ENCODE measurements around the gene PPIB.

PPIB gene

DNA sequence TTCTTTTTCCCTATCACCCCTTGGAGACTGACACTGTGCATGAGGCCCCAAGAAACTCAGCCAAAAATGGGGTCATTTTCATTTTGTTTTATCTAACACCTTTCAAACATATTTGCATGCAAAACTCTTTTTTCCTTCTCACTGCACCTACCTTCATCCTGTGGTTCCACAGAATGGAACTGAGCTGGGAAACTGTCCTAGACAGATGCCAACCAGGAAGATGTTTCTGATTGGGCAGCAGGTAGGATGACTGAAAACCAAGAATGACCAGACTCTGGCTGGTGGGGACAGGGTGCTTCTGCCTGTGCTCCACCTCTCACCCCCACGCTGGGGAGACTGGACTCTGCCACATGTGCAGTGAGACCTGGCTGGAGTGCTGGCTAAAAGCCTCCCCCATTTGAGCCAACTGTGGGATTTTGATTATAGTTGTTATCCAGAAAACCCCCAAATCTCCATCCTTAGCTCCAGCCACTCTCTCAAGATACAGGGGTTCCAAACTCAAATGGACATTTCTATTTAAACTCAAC lies 5.2 kb downstream of the PPIB start:
- DNase-seq = no peak

DNA sequence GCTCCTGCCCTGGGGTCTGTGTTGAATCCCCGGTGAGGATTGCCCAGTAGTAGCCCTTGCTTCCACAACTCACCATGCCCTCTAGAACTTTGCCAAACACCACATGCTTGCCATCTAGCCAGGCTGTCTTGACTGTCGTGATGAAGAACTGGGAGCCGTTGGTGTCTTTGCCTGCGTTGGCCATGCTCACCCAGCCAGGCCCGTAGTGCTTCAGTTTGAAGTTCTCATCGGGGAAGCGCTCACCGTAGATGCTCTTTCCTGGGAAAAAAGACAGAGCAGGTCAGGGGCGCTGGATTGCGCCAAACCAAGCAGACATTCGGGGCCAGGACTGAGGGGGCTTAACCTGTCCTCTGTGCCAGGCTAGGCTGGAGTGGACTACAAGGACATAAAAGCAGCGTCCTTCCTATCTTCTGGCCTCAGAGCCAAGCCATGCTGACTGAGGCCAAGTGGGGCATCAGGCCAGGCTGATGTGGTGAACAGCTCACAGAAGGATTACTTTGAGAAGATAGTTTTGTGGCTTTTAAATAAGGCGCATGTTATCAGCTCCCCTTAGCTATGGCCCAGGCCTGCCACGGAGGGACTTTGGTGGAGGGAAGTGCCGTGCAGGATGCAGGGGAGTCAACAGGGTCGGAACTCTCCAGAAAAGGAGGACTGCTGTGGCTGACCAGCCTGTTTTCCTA lies 6.0 kb downstream of the PPIB start:
- DNase-seq = no peak

DNA sequence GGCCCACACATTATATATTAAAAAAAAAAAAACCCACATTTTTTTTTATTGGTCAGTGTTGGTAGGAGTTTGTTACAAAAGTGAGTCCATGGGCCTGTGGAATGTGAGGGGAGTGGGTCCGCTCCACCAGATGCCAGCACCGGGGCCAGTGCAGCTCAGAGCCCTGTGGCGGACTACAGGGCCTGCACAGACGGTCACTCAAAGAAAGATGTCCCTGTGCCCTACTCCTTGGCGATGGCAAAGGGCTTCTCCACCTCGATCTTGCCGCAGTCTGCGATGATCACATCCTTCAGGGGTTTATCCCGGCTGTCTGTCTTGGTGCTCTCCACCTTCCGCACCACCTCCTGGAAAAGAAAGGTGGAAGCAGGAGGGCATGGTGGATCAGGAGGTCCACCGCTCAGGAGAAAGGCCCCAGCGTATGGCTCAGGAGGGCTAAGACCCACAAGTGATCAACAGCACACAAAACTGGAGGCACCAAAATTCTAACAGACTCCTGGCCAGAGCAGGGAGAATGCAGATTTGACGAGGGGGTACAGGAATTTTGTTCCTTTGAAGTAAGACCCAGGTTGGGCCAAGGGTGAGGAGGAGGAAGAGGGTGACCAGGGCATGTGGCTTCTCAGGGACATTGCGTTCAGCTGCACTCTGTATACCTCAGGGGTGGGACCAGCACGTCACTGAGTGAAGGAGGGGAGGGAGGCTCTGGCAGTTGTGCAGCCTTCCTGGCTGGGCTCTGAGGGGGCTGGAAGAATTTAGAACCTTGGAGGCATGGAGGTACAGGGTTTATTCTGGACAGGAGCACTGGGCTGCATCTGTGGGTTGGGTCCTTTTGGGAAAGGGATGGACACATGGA lies 6.8 kb downstream of the PPIB start:
- DNase-seq = no peak

DNA sequence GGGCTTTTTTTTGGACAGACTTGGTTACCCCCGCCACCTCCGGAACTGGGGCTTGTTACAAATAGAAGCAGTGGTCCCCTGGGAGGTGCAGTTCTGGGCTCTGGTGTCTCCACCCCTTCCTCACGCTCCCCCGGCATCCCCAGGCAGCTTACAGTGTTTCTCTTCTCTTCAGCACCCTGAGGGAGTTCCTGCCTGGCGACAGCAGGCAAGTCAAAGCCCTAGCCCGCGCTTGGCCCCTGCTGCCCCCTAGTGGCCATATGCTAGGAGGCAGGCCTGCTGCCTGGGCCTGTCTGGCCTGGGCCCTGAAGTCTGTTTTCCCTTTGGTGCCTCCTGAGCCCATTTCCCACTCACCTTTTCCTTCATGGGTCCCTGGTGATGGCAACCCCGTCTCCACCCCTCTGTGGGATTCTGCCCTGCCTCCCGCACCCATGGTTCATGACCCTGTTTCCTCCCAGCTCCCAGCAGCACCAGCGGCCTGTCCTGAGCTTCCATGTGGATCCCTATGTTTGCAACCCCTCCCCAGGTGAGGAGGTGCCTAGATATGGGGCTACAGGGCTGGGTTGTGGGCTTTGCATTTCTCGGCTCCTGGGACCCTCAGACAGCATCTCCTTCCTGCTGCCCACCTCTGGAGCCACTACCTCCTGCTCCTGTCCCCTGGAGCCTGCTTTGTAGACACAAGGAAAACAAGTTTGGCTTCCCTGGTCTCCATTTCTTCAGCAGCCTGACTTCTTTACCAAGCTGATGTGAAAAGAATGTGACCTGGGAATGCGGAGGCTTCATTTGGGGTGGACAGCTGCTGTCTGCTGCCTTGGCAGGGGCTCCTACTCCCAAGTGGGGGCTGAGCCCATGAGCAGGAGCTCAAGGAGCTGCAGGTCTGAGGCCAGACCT lies 9.1 kb downstream of the PPIB start:
- DNase-seq = peak; percentile 82

DNA sequence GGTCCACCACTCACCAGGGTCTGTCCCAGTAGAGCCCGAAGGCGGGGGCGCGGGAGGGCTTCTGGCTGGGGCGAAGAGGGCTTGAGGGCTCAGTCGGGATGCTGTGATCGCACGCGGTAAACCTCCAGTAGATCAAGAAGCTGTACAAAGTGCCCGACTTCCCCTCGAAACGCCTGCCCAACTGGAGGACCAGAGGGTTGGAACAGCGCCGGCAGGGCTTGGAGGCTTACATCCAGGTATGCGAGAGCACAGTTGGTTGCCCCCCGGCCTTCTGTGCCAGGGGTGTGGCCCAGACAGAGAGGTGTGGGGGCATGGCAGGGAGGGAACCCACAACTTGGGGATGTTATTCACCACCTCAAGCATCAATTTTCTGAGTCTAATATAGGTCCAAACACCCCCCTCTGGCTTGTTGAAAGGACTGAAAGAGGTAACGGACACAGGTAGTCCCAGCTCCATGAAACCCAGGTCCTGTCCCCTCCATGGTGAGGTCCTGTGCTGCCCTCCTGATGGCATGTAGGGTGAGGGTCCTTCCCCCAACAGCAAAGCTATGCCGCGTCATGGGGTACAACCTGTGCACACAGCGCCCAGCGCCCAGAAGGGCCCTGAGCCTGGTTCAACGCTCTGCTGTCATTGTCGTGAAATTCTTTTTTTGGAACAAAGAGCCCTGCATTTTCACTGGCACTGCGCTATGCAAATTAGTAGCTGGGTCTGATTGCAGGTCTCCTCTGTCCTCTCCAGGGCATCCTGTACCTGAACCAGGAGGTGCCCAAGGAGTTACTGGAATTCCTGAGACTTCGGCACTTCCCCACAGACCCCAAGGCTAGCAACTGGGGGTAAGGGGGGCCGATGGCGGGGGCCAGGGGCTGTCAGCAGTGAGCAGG lies 10.1 kb downstream of the PPIB start:
- DNase-seq = peak; percentile 1

DNA sequence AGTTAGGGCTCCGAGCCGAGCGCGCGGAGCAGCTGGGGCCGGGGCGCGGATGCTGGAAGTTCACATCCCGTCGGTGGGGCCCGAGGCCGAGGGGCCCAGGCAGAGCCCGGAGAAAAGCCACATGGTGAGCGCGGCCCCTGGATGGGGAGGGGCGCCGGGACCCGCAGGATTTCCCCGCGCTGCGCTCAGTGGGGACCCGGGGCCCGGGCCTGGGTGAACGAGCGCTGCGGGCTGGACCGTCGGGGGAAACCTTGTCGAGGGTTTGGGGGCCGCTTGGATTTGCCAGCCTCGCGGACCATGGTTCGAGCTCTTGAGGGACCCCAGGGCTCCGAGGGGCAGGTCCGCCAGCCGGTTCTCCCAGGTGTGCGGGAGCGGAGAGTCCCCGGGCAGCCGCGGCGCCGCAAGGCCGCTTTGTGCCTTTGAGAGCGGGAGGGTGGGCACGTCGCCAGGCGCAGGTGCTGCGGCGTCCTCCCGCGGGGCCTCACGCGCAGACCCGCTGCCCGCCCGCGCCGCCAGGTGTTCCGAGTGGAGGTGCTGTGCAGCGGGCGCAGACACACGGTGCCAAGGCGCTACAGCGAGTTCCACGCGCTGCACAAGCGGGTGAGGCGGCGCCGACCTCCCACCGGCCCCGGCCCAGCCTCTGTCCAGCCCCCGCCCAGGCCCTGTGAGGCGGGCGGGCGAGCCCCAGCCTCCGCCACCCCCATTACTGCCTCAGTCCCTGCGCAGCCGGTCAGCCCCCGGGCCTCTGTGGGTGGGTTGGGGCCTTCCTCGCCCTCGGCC lies 10.9 kb downstream of the PPIB start, which contains the start of gene SNX22:
SNX22 (plus strand) TSS at position 5 of the 780 bp plus-strand sequence; CDS start at position 50, 45 bp downstream.
- DNase-seq = no peak

DNA sequence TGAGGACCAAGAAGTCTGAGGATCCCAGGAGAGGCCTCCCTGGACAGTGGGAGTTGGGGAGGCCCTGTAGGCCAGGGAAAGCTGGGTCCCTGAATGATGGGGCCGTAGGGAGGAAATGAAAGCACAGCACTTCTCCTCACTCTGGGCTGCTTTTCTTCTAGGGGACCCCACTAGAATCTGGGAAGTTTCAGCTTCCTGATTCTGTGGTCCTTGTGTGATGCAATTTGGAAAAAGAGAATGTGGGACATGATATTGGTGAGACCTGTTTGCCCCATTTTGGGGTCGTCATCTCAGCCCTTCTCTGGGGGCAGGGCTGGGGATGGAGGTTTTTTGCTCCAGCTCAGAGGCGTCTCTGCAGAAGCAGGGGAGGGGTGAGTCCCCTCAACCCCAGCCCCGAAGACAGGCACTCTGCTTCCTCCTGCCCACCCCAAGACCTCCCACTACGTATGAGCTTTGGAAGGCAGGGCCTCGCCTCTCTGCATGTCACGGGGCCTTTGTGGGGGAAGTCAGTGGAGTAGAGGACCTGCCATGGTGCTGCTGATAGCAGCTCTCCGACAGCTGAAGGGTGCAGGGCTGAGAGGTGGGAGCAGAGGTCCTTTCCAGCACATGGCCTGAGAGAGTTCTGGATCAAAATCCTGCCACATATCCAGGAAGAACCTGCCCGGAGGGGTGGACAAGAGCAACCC lies 12.8 kb downstream of the PPIB start:
- DNase-seq = no peak

DNA sequence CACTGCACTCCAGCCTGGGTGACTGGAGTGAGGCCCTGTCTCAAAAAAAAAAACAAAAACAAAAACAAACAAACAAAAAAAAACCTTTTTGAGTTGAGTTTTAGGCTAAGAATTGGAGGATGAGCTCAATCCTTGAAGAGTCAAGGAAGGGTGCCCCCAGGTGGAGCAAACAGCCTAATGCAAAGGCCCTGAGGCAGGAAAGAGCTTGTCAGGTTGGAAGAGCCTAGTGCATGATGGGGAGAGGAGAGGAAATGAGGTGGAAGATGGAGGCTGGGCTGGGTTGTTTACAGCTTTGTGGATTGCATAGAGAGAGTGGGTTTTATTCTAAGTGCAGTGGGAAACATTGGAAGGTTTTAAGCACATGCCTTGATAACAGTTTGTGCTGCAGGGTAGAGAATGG lies 13.4 kb downstream of the PPIB start:
- peak; percentile 62 for DNase-seq

DNA sequence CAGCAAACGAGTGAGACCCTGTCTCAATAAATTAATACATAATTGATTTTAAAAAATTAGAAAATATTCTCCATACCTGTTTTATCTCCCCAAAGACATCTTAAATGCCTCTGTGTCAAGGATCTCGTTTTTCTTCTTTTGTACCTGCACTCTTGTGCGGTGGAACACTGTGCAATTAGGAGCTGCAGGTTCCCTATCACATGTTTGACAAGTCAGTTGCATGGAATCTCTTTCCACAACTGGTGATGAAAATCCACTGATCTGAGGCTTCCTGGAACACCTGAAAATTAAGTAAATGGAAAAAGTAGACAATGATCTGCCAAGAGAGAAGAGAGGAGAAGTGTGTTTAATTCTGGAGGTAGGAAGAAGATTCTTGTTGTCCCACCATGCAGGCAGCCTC lies 14.2 kb downstream of the PPIB start:
- no peak for DNase-seq

DNA sequence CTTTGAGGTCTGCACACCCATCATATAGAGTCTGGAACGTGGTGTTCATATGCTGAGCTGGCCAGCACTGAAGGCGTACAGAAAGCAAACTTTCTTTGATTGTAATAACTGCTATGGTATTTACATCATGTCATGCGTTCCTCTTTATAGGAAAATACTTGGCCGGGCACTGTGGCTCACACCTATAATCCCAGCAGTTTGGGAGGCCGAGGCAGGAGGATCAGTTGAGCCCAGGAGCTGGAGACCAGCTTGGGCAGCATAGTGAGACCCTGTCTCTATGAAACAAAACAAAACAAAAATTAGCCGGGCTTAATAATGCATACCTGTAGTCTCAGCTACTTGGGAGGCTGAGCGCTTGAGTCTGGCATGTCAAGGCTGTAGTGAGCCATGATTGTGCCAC lies 14.7 kb downstream of the PPIB start:
- no peak for DNase-seq

DNA sequence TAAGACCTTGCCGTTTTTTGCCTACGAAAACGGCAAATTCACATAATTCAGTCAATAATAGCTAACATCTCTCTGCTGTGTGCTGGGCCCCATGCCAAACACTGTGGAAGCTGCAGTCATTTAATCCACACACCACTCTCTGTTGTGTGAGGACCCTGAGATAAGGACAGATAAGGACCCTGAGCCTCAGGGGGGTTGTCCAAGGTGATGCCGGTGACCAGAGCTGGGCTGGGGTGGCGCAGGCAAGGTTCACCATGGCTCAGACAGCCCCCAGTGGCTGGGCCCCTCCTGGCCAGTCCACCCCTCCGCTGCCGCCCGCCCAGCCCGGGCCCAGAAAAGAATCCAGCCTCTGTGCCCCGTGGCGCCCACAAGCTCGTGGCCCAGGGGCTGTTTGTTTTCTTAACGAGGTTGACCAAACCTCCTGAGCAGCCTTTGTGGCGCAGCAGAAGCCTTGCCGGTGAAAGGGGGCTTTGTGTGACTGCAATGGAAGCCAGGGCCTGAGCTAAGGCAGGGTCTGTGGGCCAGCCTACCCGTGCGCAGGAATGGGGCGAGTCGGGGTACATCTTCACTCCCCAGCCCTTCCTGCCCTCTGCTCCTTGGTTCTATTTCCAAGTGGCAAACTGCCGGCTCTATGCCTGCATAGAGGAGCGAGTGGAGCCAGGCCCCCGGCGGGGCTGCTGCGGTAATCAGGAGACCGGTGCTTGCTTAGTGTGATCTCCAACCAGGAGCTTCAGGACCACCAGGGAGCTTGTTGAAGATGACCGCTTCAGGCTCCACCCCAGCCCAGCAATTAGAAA lies 15.7 kb downstream of the PPIB start:
- no peak for DNase-seq

DNA sequence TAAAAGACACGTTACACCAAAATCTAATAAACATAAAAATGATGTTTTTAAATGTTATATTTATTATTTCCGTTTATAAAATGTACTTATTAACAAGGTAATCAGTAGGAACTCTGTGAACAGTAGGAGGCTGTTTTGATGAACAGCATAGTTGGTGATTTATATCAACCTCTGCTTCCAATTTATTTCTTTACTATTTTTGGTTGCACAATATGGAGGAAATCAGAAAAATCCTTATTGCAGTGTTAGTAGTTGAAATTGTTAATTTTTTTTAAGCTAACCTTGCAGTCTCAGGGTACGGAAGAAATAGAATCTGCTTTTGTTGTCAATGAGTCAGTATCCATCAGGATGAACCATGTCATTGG lies 16.3 kb downstream of the PPIB start:
- DNase-seq = no peak

DNA sequence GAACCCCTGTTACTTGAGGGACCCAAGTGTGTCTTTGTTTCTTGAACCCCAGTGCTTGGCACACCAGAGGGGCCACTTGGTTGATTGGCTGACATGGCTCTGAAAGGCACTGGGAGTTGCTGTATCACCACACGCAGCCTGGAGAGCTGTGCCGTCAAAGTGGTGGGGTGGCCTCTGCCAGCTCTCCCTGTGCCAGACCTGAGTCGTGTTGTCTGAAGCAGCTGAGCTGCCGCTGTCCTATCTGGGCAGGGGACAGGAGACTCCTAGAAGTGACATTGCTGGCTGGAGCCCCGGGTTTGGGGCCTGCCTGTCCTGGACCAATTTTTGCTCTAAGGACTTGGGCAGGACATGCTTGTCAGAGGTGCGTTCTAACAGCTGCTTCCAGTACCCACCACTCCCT lies 16.8 kb downstream of the PPIB start:
- no peak for DNase-seq

DNA sequence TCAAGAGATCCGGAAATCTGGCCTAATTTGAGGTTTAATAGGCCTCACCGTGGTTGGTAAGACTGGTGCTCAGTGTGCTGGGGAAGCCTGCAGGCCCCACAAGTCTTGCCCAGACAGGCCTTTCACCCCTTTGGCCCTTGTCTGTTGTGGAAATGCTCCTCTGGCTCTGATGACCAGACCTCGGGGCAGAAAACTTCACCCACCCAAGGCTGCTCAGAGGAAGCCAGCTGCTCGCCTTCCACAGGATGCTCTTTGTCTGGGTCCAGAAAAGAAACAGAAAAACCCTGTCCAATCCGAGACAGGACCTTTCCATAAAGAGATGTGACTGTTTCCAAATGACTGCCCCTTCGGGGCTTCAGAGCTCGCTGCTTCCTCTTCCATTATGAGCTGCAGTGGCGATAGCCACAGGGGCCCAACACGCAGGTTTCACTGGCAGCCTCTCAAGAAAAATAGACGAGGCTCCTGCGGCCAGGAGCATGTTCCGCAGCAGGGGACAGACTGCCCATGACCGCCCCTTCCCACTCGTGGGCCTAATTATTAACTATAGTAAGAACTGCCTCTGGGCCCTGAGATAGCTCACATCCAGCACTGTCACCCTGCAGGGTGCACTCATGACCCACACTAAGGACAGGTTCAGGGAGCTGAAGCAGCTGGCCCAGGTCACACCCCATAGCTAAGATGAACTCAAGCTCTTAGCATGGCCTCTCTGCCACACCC lies 18.1 kb downstream of the PPIB start:
- no peak for DNase-seq

DNA sequence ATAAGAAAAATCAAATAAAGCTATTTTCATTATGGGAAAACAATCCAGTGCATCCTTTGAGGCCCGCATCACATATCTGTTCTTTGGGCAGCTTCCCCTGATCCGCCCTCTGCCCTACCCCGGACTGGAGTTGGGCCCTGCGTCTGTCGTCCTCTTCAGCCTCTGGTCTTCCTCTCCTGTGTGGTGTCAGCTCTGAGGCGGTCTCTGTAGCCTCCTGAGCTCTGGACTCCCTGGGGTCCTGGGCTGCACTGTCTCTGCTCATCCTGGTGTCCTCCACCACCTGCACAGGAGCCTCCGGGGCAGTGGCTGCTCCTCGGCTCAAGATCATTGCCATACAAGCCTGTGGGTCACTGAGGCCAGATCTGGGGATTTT lies 18.6 kb downstream of the PPIB start:
- DNase-seq = no peak

DNA sequence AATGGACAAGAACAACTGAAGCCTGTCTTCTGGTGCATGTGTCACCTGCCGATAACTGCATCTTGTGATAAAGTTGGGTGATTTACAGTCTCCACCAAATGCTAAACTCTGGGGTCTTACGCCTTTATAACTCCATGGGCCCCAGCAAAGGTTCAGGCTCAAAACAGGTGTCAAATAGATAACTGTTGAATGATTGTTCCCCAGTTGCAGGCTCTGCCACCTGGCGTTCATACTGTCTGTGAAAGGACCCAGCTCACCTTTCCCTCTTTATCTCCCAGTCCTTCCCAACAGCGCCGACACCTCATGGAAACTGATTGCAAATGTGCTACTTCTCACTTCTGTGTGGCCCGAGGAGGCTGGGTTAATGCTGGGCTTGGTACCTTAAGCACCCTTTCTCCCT lies 19.5 kb downstream of the PPIB start:
- DNase-seq = no peak

DNA sequence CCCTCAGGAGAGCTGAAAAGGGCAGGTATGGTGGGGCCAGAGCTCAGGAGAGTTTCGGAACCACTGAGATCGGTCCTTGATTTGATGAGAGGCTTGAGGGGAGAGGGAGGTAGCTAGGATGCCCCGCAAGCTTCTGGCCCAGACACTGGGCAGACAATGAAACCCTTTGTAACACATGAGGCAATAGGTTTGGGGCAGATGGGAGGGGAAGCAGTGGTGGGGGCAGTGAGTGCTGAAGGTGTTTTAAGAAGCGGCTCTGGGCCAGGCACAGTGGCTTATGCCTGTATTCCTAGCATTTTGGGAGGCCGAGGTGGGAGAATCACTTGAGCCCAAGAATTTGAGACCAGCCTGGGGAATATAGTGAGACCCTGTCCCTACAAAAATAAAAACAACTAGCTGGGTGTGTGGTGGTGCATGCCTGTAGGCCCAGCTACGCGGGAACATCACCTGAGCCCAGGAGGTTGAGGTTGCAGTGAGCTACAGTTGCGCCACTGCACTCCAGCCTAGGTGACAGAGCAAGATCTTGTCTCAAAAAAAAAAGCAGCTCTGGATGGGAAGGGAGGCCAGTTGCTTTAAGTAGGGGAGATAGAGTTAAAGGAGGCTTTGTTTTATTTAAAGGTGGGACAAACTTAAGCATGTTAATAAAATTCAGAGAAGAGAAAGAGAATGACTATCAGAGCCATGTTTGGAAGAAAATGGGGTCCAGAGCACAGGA lies 20.9 kb downstream of the PPIB start:
- DNase-seq = no peak

DNA sequence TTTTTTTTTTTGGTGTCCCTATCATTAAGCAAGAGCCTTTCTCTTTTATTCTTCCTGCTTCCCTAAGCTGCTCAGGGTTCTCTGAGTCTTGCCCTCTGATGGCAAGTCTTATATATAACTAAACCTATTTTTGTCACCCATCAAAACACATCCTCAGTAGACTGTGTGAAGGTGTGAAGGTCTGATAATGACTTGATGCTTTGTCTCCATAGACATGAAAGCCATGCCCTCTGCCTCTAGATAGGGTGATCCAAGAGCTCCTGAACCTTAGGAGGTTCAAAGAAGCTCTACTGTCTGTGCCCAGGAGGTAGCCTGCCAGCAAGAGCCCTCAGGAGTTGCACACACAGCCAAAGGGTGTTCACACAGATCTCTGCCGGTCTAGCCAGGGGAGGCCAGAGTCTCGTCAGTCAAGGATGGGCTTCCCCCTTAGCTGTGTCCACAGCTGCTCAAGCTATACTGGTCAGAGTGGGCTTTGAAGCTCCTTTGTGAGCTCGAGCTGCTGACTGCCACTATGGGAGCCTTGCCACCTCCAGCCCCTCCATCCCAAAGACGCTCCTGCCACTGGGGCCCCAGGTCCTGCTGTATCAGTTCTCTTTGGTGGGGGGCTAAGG lies 24.4 kb downstream of the PPIB start:
- no peak for DNase-seq
